Upper lobe of left lung (tissue), 6 donors: ENCODE results near the gene STAT4. TPM values are rescaled to one million over a fixed set of nuclear protein-coding genes. Genes with fewer than 3 reads are reported as not detected.

ENCODE experiments used
- ATAC-seq, 2 donors: fragments of 200-7000 bp; cut with Tn5 transposase; one replicate each; pipeline ENCODE4 v1.9.1; 2022; ENCODE audit warnings: mild to moderate bottlenecking in 2 of 2, moderate library complexity in 2 of 2; ENCODE audit not compliant: low FRiP score in 2 of 2
- DNase-seq, 2 donors: peaks; one replicate each; pipeline ENCODE4 v3.0.0-alpha.2; 2019 to 2020
- H3K27ac ChIP-seq, 4 donors: fragments of 200-600 bp; sonication (generic); one replicate each; pipeline ENCODE4 v1.5.1; 2016 to 2019
- H3K27me3 ChIP-seq, 4 donors: fragments of 200-600 bp; sonication (generic); one replicate each; pipeline ENCODE4 v1.5.1; 2017 to 2019
- H3K36me3 ChIP-seq, 4 donors: fragments of 200-600 bp; sonication (generic); one replicate each; pipeline ENCODE4 v1.5.1; 2016 to 2019
- H3K4me1 ChIP-seq, 4 donors: fragments of 200-600 bp; sonication (generic); one replicate each; pipeline ENCODE4 v1.5.1; 2018 to 2019
- H3K4me3 ChIP-seq, 4 donors: fragments of 200-600 bp; sonication (generic); one replicate each; pipeline ENCODE4 v1.5.1; 2017 to 2019; ENCODE audit warnings: mild to moderate bottlenecking in 2 of 4, moderate library complexity in 1 of 4
- H3K9me3 ChIP-seq, 4 donors: fragments of 200-600 bp; sonication (generic); one replicate each; pipeline ENCODE4 v1.5.1; 2018 to 2019
- CTCF ChIP-seq, 6 experiments: fragments of 450-650 bp in 4 of 6; fragments of 200-600 bp in 2 of 6; sonication (generic) in 2 of 6; IDR thresholded peaks; one replicate each; pipeline ENCODE4 v1.5.1; 2016 to 2019; ENCODE audit warnings: antibody characterized with exemption in 6 of 6
- EP300 ChIP-seq, 4 donors: sonication (generic); formaldehyde crosslinking; IDR thresholded peaks; one replicate each; pipeline ENCODE4 v1.5.1; 2017; ENCODE audit warnings: antibody characterized with exemption in 4 of 4, control low read depth in 2 of 4
- POLR2A ChIP-seq, 4 donors: fragments of 450-650 bp; IDR thresholded peaks; one replicate each; pipeline ENCODE4 v1.5.1; 2016 to 2017; ENCODE audit warnings: antibody characterized with exemption in 4 of 4, mild to moderate bottlenecking in 2 of 4
- POLR2AphosphoS5 ChIP-seq, 2 donors: sonication (generic); formaldehyde crosslinking; IDR thresholded peaks; one replicate each; pipeline ENCODE4 v1.5.1; 2017; ENCODE audit warnings: antibody characterized with exemption in 2 of 2
- WGBS, 2 donors: methylation state at CpG; one replicate each; pipeline ENCODE4 v1.1.5; 2017 to 2018; 5-methylcytosine and 5-hydroxymethylcytosine counted together
- total RNA-seq, 6 donors: library from RNA; depleted of rRNA in 4 of 6; stranded (reverse); fragments of >200 nt in 4 of 6; gene quantifications; one replicate each; pipeline versions ENCODE4 v1.1.0 to v1.2.1, GENCODE V29; 2016 to 2021
- donor health status: DM: no; HTN: no; CAD: no; lungs with moderate emphysema.
- donor health status: DM: no; HTN: yes; CAD: no; lungs with severe emphysema.

The STAT4 gene
- total RNA-seq, 6 donors from 2014 or later = 3.6 to 11.9 (median 6.0) TPM

DNA sequence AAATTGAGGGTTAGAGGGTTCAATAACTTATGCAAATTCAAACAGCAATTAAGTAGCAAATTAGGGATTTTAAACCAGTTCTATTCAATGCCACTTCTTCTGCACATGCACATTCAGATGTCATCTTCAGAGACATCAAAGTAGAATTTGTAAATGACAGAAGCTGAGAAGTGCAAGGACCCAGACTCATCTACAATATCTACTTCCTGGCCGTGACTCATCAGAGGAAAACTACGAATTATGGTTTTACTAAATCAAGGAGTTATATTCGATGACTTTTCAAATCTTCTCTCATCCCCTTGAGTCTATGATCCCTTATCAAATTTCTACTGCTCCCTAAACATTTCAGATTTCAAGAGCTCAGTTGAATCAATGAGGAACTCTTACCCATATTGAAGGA is 20.0 kb upstream of the STAT4 start:
- H3K36me3 ChIP-seq = no peaks in the 10 kb centered on the region
- no peaks in the 10 kb centered on the region for H3K9me3 ChIP-seq
- H3K27me3 ChIP-seq = no peaks in the 10 kb centered on the region
- peak overlapping the region in 1 of 4 donors; percentile 36 for H3K27ac ChIP-seq
- no peak for TF ChIP-seq CTCF (IDR thresholded peaks at IDR 0.05)
- TF ChIP-seq POLR2A (IDR thresholded peaks at IDR 0.05) = no peak
- no peak for TF ChIP-seq POLR2AphosphoS5 (IDR thresholded peaks at IDR 0.05)
- no peak for TF ChIP-seq EP300 (IDR thresholded peaks at IDR 0.05)
- WGBS, 2 donors = 72 to 73% methylated on average over 3 of the region's 3 CpGs
- H3K4me3 ChIP-seq = no peak overlapping the region
- DNase-seq = no peak
- H3K4me1 ChIP-seq = peaks cover 26 to 41% (median 39%) of the 10 kb centered on the region in 4 donors
- ATAC-seq = no peak

- DNase-seq (no peak), ATAC-seq (no peak)
- TF ChIP-seq POLR2A (IDR thresholded peaks at IDR 0.05) (no peak), CTCF (IDR thresholded peaks at IDR 0.05) (no peak), POLR2AphosphoS5 (IDR thresholded peaks at IDR 0.05) (no peak), EP300 (IDR thresholded peaks at IDR 0.05) (no peak)
- H3K27me3 ChIP-seq = no peaks in the 10 kb centered on the region
- no peaks in the 10 kb centered on the region for H3K36me3 ChIP-seq
- 76 to 81% methylated on average over 1 of the region's 1 CpG for WGBS, 2 donors
- H3K4me3 ChIP-seq = no peak overlapping the region
- peaks cover 31 to 46% (median 44%) of the 10 kb centered on the region in 4 donors for H3K4me1 ChIP-seq
- H3K9me3 ChIP-seq = no peaks in the 10 kb centered on the region
- peak overlapping the region in 1 of 4 donors; percentile 47 for H3K27ac ChIP-seq
Measured at GRCh38 chr2:191170301-191170636, 19.5 kb upstream of the STAT4 start.

DNA sequence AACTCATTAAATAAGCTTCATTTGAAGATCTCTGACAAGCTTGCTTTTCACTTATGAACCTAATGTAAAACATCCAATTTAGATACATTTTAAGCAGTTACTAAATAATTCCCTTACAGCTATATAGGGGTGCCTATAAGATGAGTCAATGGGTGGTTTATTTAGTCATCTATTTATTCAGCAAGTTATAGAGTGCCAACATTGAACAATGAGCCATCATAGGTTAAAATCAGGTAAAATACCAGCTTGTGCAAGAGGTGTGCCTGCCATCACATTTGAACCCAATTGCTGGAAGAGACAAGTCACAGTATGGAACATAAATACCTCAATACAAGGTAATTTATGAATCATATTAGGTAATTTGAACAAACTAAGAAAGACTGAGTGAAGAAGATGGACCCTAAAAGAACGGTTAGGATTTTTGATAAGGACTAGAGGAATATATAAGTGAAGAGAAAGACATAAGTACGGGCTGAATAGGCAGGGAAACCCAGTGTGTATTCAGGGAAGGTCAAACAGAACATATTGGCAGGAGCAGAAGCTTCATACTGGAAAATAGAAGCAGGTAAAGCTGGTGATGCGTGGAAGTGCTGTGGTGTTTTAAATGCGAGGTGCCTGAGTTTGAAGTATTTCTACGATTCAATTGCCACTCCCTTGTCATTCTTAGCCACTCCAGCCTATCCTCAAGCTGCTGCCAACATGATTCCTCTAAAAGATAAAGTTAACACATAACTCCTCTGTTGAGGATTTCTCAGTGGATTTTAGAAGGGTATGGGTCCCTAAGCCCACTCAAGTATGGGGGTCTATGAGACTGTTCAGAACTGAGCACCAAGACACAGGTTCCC is 18.9 kb upstream of the STAT4 start:
- Histone ChIP-seq H3K9me3 (no peaks in the 10 kb centered on the region), H3K36me3 (no peaks in the 10 kb centered on the region), H3K27ac (peak overlapping the region in 1 of 4 donors; percentile 47), H3K4me3 (no peak overlapping the region), H3K27me3 (no peaks in the 10 kb centered on the region), H3K4me1 (peaks cover 36 to 50% (median 46%) of the 10 kb centered on the region in 4 donors)
- TF ChIP-seq POLR2AphosphoS5 (IDR thresholded peaks at IDR 0.05) = no peak
- TF ChIP-seq EP300 (IDR thresholded peaks at IDR 0.05) = no peak
- TF ChIP-seq CTCF (IDR thresholded peaks at IDR 0.05) = no peak
- TF ChIP-seq POLR2A (IDR thresholded peaks at IDR 0.05) = no peak
- no peak for ATAC-seq
- WGBS, 2 donors = 63 to 75% methylated on average over 5 of the region's 5 CpGs
- DNase-seq = no peak

DNA sequence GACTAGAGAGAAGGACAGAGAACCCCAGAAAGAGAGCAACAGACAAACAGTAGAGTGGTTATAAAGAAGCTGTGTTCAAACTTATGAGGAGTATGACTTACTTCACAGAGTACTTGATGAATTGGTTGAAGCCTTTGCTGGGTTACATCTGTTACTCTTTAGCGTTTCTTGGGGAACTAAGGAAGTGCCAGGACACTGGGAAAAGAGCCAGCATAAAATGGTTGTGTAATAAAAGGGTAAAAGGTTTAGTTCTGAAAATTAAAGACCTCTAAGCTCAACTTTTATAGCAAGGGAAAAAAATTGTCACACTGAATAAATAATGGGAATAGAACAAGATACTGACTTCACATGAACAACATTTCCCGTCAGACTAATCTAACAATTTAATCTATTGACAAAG is 17.0 kb upstream of the STAT4 start:
- Histone ChIP-seq H3K9me3 (no peaks in the 10 kb centered on the region), H3K4me1 (peaks cover 36 to 50% (median 44%) of the 10 kb centered on the region in 4 donors), H3K27ac (peak overlapping the region in 2 of 4 donors; percentile 48 to 49), H3K27me3 (no peaks in the 10 kb centered on the region), H3K36me3 (no peaks in the 10 kb centered on the region), H3K4me3 (no peak overlapping the region)
- TF ChIP-seq POLR2A (IDR thresholded peaks at IDR 0.05) = no peak
- TF ChIP-seq EP300 (IDR thresholded peaks at IDR 0.05) = no peak
- TF ChIP-seq POLR2AphosphoS5 (IDR thresholded peaks at IDR 0.05) = no peak
- TF ChIP-seq CTCF (IDR thresholded peaks at IDR 0.05) = no peak
- DNase-seq (peak in 1 of 2 donors; percentile 41), ATAC-seq (peak in 1 of 2 donors; percentile 61)
- WGBS, 2 donors = 36 to 40% methylated on average over 2 of the region's 2 CpGs
